HG03175 (cell line): ENCODE data around the gene AKR1A1.

Source experiments
- ATAC-seq: cut with Tn5 transposase; IDR thresholded peaks from one replicate; pipeline ENCODE4 v1.9.1; 2021; ENCODE audit warnings: mild to moderate bottlenecking, moderate library complexity; ENCODE audit not compliant: unreplicated experiment

The AKR1A1 gene

GRCh38 chr1:45612941-45613579, 62.4 kb downstream of the AKR1A1 start:
- no peak for ATAC-seq

- ATAC-seq, result no peak
Observed at GRCh38 chr1:45615885-45616284, 65.3 kb downstream of the AKR1A1 start.

- no peak for ATAC-seq
Observed at GRCh38 chr1:45617618-45618017, 67.0 kb downstream of the AKR1A1 start.

DNA sequence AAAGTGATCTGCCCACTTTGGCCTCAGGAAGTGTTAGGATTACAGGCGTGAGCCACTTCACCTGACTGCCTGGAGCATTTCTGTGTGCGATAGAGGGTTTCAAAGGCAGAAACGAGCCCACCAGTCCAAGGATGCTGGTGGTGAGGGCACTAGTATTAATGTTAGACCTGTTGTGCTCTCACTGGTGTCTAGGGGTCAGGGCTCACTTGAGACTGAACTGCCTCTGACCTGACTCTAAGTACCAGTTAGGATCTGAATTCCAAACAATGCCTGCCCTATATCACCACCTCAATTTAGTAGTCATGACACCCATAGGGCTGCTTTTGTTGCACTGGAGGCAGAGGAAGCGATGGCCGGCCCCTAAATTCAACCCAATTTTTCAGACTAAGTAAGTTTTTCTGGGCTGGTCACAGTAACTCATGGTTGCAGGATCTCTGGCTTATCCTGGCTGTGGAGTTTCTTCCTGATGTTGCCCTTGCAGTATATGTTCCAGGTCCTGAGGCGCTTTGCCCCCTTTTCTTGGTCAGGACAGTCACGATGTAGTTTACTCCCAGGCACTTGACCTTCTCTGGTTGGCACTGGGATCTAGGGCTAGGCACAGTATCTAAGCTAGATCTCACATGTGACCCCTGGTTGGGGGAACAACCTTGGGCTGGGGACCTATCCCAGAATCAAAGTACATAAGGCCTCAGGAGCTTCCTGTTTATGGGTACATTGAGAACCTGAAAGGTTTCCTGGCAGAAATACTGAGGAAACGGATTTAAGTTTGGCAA, 68.7 kb downstream of the AKR1A1 start:
- ATAC-seq, result no peak
